ENCODE results near the gene KCNK6.

- TF ChIP-seq CTCF (IDR thresholded peaks at IDR 0.05) = no peak
- no peak for TF ChIP-seq POLR2A (IDR thresholded peaks at IDR 0.05)
These were observed 56.9 kb downstream of the KCNK6 start for GRCh38 chr19:38376576-38376975.

Measured in breast epithelium (tissue), 3 donors.